HG03439 (cell line): Measurements from ENCODE around the gene TTC9.

Source experiments
- ATAC-seq: cut with Tn5 transposase; IDR thresholded peaks from one replicate; pipeline ENCODE4 v1.9.1; 2021; ENCODE audit warnings: mild to moderate bottlenecking, moderate library complexity; ENCODE audit not compliant: unreplicated experiment

The TTC9 gene

GRCh38 chr14:70711451-70711850 is 69.7 kb downstream of the TTC9 start:
- ATAC-seq: no peak

- ATAC-seq: no peak
These were observed 71.4 kb downstream of the TTC9 start for GRCh38 chr14:70713096-70713495.

- no peak for ATAC-seq
These were observed 71.8 kb downstream of the TTC9 start for GRCh38 chr14:70713511-70713916.

- ATAC-seq: no peak
These were observed 72.4 kb downstream of the TTC9 start for GRCh38 chr14:70714055-70714550.

- no peak for ATAC-seq
These were observed 74.8 kb downstream of the TTC9 start for GRCh38 chr14:70716483-70716882.

- ATAC-seq: no peak
These were observed 75.2 kb downstream of the TTC9 start for GRCh38 chr14:70716958-70717357.

GRCh38 chr14:70718383-70719118 is 76.8 kb downstream of the TTC9 start:
- no peak for ATAC-seq

GRCh38 chr14:70721542-70721941 is 79.8 kb downstream of the TTC9 start:
- no peak for ATAC-seq

- ATAC-seq: no peak
These were observed 80.7 kb downstream of the TTC9 start for GRCh38 chr14:70722418-70722817.

GRCh38 chr14:70723276-70723675 is 81.6 kb downstream of the TTC9 start:
- ATAC-seq: no peak

GRCh38 chr14:70724110-70724509 is 82.4 kb downstream of the TTC9 start:
- no peak for ATAC-seq

GRCh38 chr14:70724944-70725343 is 83.2 kb downstream of the TTC9 start:
- no peak for ATAC-seq
